Measurements from ENCODE around the gene LRPPRC.

Gene LRPPRC

GRCh38 chr2:43941359-43941758 lies 54.4 kb downstream of the LRPPRC start:
- no peak overlapping the region for H3K27ac Mint-ChIP-seq
- TF ChIP-seq, protein P1, sequence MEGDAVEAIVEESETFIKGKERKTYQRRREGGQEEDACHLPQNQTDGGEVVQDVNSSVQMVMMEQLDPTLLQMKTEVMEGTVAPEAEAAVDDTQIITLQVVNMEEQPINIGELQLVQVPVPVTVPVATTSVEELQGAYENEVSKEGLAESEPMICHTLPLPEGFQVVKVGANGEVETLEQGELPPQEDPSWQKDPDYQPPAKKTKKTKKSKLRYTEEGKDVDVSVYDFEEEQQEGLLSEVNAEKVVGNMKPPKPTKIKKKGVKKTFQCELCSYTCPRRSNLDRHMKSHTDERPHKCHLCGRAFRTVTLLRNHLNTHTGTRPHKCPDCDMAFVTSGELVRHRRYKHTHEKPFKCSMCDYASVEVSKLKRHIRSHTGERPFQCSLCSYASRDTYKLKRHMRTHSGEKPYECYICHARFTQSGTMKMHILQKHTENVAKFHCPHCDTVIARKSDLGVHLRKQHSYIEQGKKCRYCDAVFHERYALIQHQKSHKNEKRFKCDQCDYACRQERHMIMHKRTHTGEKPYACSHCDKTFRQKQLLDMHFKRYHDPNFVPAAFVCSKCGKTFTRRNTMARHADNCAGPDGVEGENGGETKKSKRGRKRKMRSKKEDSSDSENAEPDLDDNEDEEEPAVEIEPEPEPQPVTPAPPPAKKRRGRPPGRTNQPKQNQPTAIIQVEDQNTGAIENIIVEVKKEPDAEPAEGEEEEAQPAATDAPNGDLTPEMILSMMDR (IDR thresholded peaks at IDR 0.05): no peak
- no peak for DNase-seq
- H3K9me3 Mint-ChIP-seq: no peaks in the 10 kb centered on the region
- peaks cover 44% of the 10 kb centered on the region for H3K36me3 Mint-ChIP-seq (ENCODE audit: low read depth)
- H3K4me1 Mint-ChIP-seq: no peaks in the 10 kb centered on the region
- no peak overlapping the region for H3K4me3 Mint-ChIP-seq
- no peaks in the 10 kb centered on the region for H3K27me3 Mint-ChIP-seq (ENCODE audit: low read depth, poor library complexity)

DNA sequence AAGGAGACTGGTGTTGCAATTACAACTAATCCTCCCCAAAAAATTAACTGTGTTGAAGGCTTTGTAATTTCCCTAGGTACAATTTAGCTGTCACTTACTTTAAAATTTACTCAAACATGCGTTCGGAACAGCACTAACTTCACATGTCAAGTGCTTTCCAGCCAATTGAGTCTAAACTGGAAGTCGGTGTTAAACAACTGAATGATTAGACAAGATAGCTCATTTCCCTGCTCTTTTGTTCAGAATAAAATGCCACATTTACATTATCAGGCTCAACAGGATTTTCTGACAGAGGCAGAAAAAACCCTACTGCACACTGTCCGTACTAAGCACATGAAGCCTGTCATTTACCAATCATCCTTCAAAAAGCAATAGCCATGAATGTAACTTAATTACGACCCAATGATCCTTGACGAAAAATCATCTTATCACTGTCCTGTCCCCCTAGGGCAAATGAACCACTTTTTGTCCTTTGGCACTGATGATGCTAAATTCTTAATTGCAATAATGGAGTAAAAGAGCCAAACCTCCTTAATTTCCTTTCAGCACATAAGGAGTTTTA lies 56.0 kb downstream of the LRPPRC start:
- TF ChIP-seq, protein P1 (IDR thresholded peaks at IDR 0.05): no peak
- peak overlapping the region; percentile 93 for H3K27ac Mint-ChIP-seq
- H3K4me1 Mint-ChIP-seq: no peaks in the 10 kb centered on the region
- peaks cover 33% of the 10 kb centered on the region for H3K36me3 Mint-ChIP-seq (ENCODE audit: low read depth)
- H3K9me3 Mint-ChIP-seq: no peaks in the 10 kb centered on the region
- no peak overlapping the region for H3K4me3 Mint-ChIP-seq
- DNase-seq: no peak
- H3K27me3 Mint-ChIP-seq (ENCODE audit: low read depth, poor library complexity): no peaks in the 10 kb centered on the region

DNA sequence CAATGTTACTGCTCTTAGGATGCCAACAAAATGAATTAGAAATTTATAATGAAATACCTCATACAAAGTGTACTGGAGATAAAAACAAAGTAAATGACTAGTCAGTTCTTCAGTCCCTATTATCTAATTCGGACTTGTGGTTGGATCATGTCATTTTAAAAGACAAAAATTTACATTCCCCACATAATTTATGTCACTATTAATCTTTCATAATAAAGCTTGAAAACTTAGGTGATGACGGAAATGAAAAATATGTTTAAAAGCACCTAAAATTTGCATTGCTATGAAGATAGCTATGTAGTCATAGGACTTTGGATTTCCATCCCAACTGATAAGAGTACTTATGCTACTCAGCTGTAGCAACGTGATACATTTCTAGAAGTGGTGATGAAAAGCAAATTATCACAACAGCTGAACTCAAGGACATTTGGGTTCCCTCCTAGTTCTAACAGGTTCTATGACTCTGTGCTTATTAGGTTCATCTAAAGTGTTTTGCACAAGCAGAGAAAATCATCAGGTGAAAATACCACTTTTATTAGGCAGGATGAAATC lies 58.4 kb downstream of the LRPPRC start:
- H3K27me3 Mint-ChIP-seq (ENCODE audit: low read depth, poor library complexity): no peaks in the 10 kb centered on the region
- peaks cover 46% of the 10 kb centered on the region for H3K36me3 Mint-ChIP-seq (ENCODE audit: low read depth)
- TF ChIP-seq, protein P1 (IDR thresholded peaks at IDR 0.05): no peak
- H3K9me3 Mint-ChIP-seq: no peaks in the 10 kb centered on the region
- no peak overlapping the region for H3K4me3 Mint-ChIP-seq
- no peak for DNase-seq
- no peaks in the 10 kb centered on the region for H3K4me1 Mint-ChIP-seq
- no peak overlapping the region for H3K27ac Mint-ChIP-seq

DNA sequence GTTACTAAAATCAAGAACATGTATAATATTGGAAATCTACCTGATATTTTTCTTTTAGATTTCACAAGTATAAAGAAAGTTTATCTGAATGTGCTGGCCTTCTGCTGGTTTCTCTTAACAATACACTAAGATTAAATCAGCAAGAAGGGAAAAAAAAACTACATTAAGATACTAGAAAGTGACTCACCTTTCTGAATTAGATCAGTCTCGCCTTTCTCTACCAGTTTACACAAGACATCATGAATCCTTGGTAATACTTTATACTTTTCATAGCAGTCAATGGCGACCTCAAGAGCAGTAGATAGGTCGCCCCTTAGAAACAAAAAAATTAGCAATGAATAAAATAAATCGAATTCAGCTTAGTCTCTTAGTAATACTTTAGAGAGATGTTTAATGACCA lies 61.2 kb downstream of the LRPPRC start:
- no peaks in the 10 kb centered on the region for H3K9me3 Mint-ChIP-seq
- no peak overlapping the region for H3K27ac Mint-ChIP-seq
- H3K4me3 Mint-ChIP-seq: no peak overlapping the region
- no peaks in the 10 kb centered on the region for H3K4me1 Mint-ChIP-seq
- TF ChIP-seq, protein P1 (IDR thresholded peaks at IDR 0.05): no peak
- H3K36me3 Mint-ChIP-seq (ENCODE audit: low read depth): peaks cover 46% of the 10 kb centered on the region
- no peak for DNase-seq
- no peaks in the 10 kb centered on the region for H3K27me3 Mint-ChIP-seq (ENCODE audit: low read depth, poor library complexity)

- no peak overlapping the region for H3K4me3 Mint-ChIP-seq
- no peaks in the 10 kb centered on the region for H3K27me3 Mint-ChIP-seq (ENCODE audit: low read depth, poor library complexity)
- H3K4me1 Mint-ChIP-seq: no peaks in the 10 kb centered on the region
- H3K9me3 Mint-ChIP-seq: no peaks in the 10 kb centered on the region
- TF ChIP-seq, protein P1 (IDR thresholded peaks at IDR 0.05): no peak
- no peak for DNase-seq
- H3K27ac Mint-ChIP-seq: no peak overlapping the region
- H3K36me3 Mint-ChIP-seq (ENCODE audit: low read depth): peaks cover 40% of the 10 kb centered on the region
Measured at GRCh38 chr2:43931293-43931692, 64.5 kb downstream of the LRPPRC start.

GRCh38 chr2:43927442-43927841 lies 68.3 kb downstream of the LRPPRC start:
- no peak overlapping the region for H3K4me3 Mint-ChIP-seq
- peaks cover 46% of the 10 kb centered on the region for H3K36me3 Mint-ChIP-seq (ENCODE audit: low read depth)
- TF ChIP-seq, protein P1 (IDR thresholded peaks at IDR 0.05): no peak
- no peak for DNase-seq
- no peak overlapping the region for H3K27ac Mint-ChIP-seq
- no peaks in the 10 kb centered on the region for H3K27me3 Mint-ChIP-seq (ENCODE audit: low read depth, poor library complexity)
- no peaks in the 10 kb centered on the region for H3K4me1 Mint-ChIP-seq
- H3K9me3 Mint-ChIP-seq: no peaks in the 10 kb centered on the region
